PC-9 (cell line): ENCODE data around the gene ISX. TPM values are rescaled to one million over a fixed set of nuclear protein-coding genes. Genes with fewer than 3 reads are reported as not detected.

ENCODE experiments used
- BruUV-seq: library from RNA; stranded (reverse); fragments of 400-500 nt; replicated peaks from 2 replicates; lab custom pipeline; 2021; lab: Mats Ljungman, UMichigan
- CTCF ChIA-PET: fragments of 300-600 bp; sonication (Branson Sonifier 250); formaldehyde crosslinking; loops from one replicate; lab custom pipeline; 2022; ENCODE audit warnings: antibody characterized with exemption; lab: Charles Lee
- POLR2A ChIA-PET: fragments of 300-600 bp; sonication (Branson Sonifier 250); formaldehyde crosslinking; loops from one replicate; lab custom pipeline; 2022; ENCODE audit warnings: antibody characterized with exemption; ENCODE audit not compliant: unreplicated experiment; lab: Charles Lee
- DNase-seq, 2 experiments: peaks; one replicate each; pipeline versions ENCODE4 v3.0.0 to v3.0.0-alpha.2; 2015 to 2022; ENCODE audit warnings: mixed read lengths in 1 of 2
- H2AFZ ChIP-seq: fragments of 200-600 bp; sonication (generic); 2 replicates; pipeline ENCODE4 v1.8.1; 2017; ENCODE audit warnings: antibody characterized with exemption
- H3F3A ChIP-seq: fragments of 200-600 bp; sonication (generic); 2 replicates; pipeline ENCODE4 v1.8.1; 2017; ENCODE audit warnings: antibody characterized with exemption, mild to moderate bottlenecking, low read depth; ENCODE audit not compliant: insufficient read depth
- H3K27ac ChIP-seq: fragments of 200-600 bp; sonication (generic); 2 replicates; pipeline ENCODE4 v1.6.1; 2016; ENCODE audit warnings: mixed run types
- H3K27me3 ChIP-seq: fragments of 200-600 bp; sonication (generic); 2 replicates; pipeline ENCODE4 v1.6.1; 2016; ENCODE audit warnings: low read depth, mixed run types; ENCODE audit not compliant: insufficient read depth
- H3K36me3 ChIP-seq: fragments of 200-600 bp; sonication (generic); 2 replicates; pipeline ENCODE4 v1.6.1; 2016; ENCODE audit warnings: low read depth, mixed run types
- H3K4me1 ChIP-seq: fragments of 200-600 bp; sonication (generic); replicated peaks from 2 replicates; pipeline ENCODE4 v1.6.1; 2016; ENCODE audit warnings: mixed run types; ENCODE audit not compliant: insufficient read depth
- H3K4me2 ChIP-seq: fragments of 200-600 bp; sonication (generic); 2 replicates; pipeline ENCODE4 v1.6.1; 2017; ENCODE audit warnings: mixed run types
- H3K4me3 ChIP-seq: fragments of 200-600 bp; sonication (generic); 2 replicates; pipeline ENCODE4 v1.6.1; 2016; ENCODE audit warnings: mixed run types
- H3K79me2 ChIP-seq: fragments of 200-600 bp; sonication (generic); 2 replicates; pipeline ENCODE4 v1.6.1; 2017; ENCODE audit warnings: low read depth, mixed run types
- H3K9me2 ChIP-seq: fragments of 200-600 bp; sonication (generic); 2 replicates; pipeline ENCODE4 v1.8.1; 2017; ENCODE audit warnings: mild to moderate bottlenecking; ENCODE audit not compliant: insufficient read depth
- H3K9me3 ChIP-seq: fragments of 200-600 bp; sonication (generic); 2 replicates; pipeline ENCODE4 v1.8.1; 2016; ENCODE audit warnings: low read depth; ENCODE audit not compliant: insufficient read depth
- H4K20me1 ChIP-seq: fragments of 200-600 bp; sonication (generic); 2 replicates; pipeline ENCODE4 v1.8.1; 2017; ENCODE audit not compliant: insufficient read depth
- EZH2 ChIP-seq: fragments of 200-600 bp; sonication (generic); IDR thresholded peaks from 2 replicates; pipeline ENCODE4 v1.8.0; 2017; ENCODE audit warnings: antibody characterized with exemption, low read depth
- intact Hi-C: fragments of 100-400 bp; cut with micrococcal nuclease; formaldehyde crosslinking; loops from one replicate; pipeline ENCODE4 v1.10.0; 2022; ENCODE audit not compliant: unreplicated experiment
- total RNA-seq: library from RNA; stranded (reverse); gene quantifications from 2 replicates; pipeline ENCODE4 v1.2.3, GENCODE V29; 2021
- TF ChIP-seq, protein P1 (sequence below): fragments of 200-600 bp; sonication (generic); conservative IDR thresholded peaks from 2 replicates; pipeline ENCODE4 v1.6.1; 2017; ENCODE audit warnings: mixed run types, antibody characterized with exemption, mild to moderate bottlenecking, moderate library complexity

The ISX gene
- total RNA-seq, 1 experiment from 2014 or later = not detected

DNA sequence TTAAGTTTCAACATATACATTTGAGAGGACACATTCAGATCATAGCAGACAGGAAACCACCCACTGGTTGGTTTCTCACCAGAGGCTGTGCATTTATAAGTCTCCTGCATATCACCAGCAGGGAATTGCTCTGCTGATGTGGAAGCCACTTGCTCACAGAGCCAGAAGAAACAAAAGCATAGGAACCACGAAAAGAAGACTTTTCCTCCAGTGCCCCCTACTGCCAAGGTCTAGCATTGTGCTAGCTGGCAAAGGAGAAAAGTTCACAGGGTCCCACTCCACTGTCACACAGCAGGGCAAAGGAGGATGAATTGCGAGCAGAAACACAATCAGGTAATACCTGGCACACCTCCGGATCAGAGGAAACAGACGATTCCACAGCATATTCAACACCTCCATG is 28.9 kb upstream of the ISX start:
- H2AFZ ChIP-seq = no peak overlapping the region
- peaks cover 30% of the 10 kb centered on the region for H3K27me3 ChIP-seq
- no peak overlapping the region for H3K27ac ChIP-seq
- no peaks in the 10 kb centered on the region for H3K9me3 ChIP-seq
- H4K20me1 ChIP-seq = no peaks in the 10 kb centered on the region; the same call in 1 of the 2 replicates
- no peaks in the 10 kb centered on the region for H3K79me2 ChIP-seq
- ChIA-PET CTCF (no interaction called here), POLR2A (no interaction called here)
- no TSS peak for BruUV-seq
- H3K4me1 ChIP-seq = no peaks in the 10 kb centered on the region
- TF ChIP-seq EZH2 = no peak
- TF ChIP-seq, protein P1, sequence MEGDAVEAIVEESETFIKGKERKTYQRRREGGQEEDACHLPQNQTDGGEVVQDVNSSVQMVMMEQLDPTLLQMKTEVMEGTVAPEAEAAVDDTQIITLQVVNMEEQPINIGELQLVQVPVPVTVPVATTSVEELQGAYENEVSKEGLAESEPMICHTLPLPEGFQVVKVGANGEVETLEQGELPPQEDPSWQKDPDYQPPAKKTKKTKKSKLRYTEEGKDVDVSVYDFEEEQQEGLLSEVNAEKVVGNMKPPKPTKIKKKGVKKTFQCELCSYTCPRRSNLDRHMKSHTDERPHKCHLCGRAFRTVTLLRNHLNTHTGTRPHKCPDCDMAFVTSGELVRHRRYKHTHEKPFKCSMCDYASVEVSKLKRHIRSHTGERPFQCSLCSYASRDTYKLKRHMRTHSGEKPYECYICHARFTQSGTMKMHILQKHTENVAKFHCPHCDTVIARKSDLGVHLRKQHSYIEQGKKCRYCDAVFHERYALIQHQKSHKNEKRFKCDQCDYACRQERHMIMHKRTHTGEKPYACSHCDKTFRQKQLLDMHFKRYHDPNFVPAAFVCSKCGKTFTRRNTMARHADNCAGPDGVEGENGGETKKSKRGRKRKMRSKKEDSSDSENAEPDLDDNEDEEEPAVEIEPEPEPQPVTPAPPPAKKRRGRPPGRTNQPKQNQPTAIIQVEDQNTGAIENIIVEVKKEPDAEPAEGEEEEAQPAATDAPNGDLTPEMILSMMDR = peak; percentile 33; the same call in 1 of the 2 replicates
- H3K9me2 ChIP-seq = no peaks in the 10 kb centered on the region
- H3K36me3 ChIP-seq = no peaks in the 10 kb centered on the region
- intact Hi-C loops = no loop called here
- H3F3A ChIP-seq = no peaks in the 10 kb centered on the region
- no peak overlapping the region for H3K4me3 ChIP-seq
- no peak overlapping the region for H3K4me2 ChIP-seq
- no peak for DNase-seq

GRCh38 chr22:35039625-35040024 is 26.3 kb upstream of the ISX start:
- Histone ChIP-seq H3K9me2 (no peaks in the 10 kb centered on the region), H3K4me3 (no peak overlapping the region), H3K4me2 (no peak overlapping the region), H3K27ac (no peak overlapping the region), H3K9me3 (no peaks in the 10 kb centered on the region), H3K36me3 (no peaks in the 10 kb centered on the region), H4K20me1 (no peaks in the 10 kb centered on the region), H3F3A (no peaks in the 10 kb centered on the region), H3K4me1 (no peaks in the 10 kb centered on the region), H2AFZ (no peak overlapping the region), H3K79me2 (no peaks in the 10 kb centered on the region), H3K27me3 (peaks cover 19% of the 10 kb centered on the region; the same call in 1 of the 2 replicates)
- intact Hi-C loops = no loop called here
- BruUV-seq = no TSS peak
- POLR2A ChIA-PET = no interaction called here
- TF ChIP-seq, protein P1 = no peak
- no peak for TF ChIP-seq EZH2
- CTCF ChIA-PET = no interaction called here
- no peak for DNase-seq

GRCh38 chr22:35043252-35043933 is 22.6 kb upstream of the ISX start:
- no peaks in the 10 kb centered on the region for H3F3A ChIP-seq
- no peaks in the 10 kb centered on the region for H3K4me1 ChIP-seq
- BruUV-seq = no TSS peak
- no peaks in the 10 kb centered on the region for H3K36me3 ChIP-seq
- no peak overlapping the region for H2AFZ ChIP-seq
- no peak overlapping the region for H3K27ac ChIP-seq
- no peaks in the 10 kb centered on the region for H3K79me2 ChIP-seq
- no peak overlapping the region for H3K4me3 ChIP-seq
- no peak for TF ChIP-seq EZH2
- TF ChIP-seq, protein P1 = peak; percentile 41; the same call in 1 of the 2 replicates
- CTCF ChIA-PET = interaction anchor here (0.9 kb wide), 1 partner anchor 295 kb away, joined by 3 read pairs; no protein-coding TSS in a partner anchor
- intact Hi-C loops = no loop called here
- DNase-seq = no peak
- POLR2A ChIA-PET = no interaction called here
- H3K9me3 ChIP-seq = no peaks in the 10 kb centered on the region
- no peaks in the 10 kb centered on the region for H4K20me1 ChIP-seq
- peaks cover 51% of the 10 kb centered on the region for H3K27me3 ChIP-seq
- no peaks in the 10 kb centered on the region for H3K9me2 ChIP-seq
- no peak overlapping the region for H3K4me2 ChIP-seq
